Suppressor macrophage treated with lipopolysaccharide for 4 hours (primary cell): ENCODE measurements around the gene SPEN.
"Not testable (repeated sequence)": the region's sequence is repeated elsewhere in the genome, so short reads cannot be mapped to it uniquely, and the experiment has no call there.

Experiments used
- DNase-seq: peaks from one replicate; pipeline ENCODE4 v3.0.0-alpha.2; 2020

SPEN gene

GRCh38 chr1:15900662-15901279 lies 53.3 kb downstream of the SPEN start:
- DNase-seq: no peak

- DNase-seq: no peak
Measured at GRCh38 chr1:15902882-15903281, 55.4 kb downstream of the SPEN start.

- DNase-seq: no peak
Measured at GRCh38 chr1:15908597-15908996, 61.1 kb downstream of the SPEN start.

DNA sequence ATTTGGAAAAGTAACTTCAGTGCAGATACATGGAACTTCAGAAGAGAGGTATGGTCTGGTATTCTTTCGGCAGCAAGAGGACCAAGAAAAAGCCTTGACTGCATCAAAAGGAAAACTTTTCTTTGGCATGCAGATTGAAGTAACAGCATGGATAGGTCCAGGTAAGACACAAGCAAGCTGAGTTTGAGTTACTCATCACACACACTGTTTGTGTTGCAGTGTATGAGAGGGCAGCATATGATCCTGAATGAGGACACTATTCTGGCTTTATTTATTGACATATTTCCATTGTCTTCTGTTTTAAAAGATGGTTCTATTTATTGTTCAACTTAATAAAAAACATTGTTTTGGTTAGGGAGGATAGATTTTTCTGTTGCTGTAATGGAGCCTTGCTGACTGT lies 63.6 kb downstream of the SPEN start:
- no peak for DNase-seq

DNA sequence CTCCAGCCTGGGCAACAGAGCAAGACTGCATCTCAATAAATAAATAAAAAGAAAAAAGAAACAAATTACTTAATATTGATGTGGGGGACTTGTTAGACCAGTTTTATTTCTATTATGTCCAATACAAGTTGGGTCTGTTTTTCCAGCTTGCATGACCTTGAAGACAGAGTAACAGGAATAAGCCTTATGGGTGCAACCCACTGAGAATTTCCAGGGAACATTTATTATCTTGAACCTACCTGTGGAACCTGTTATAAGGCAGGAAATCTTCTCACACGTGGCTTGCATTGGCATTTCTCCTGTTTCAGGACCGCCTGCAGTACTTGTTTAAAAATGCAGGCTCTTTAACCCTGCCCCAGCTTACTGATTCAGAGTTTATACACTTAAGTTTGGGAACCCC lies 64.4 kb downstream of the SPEN start:
- no peak for DNase-seq

GRCh38 chr1:15913607-15914006 lies 66.1 kb downstream of the SPEN start:
- DNase-seq: not testable (repeated sequence)

- DNase-seq: peak; percentile 41
Measured at GRCh38 chr1:15915991-15916390, 68.5 kb downstream of the SPEN start.

DNA sequence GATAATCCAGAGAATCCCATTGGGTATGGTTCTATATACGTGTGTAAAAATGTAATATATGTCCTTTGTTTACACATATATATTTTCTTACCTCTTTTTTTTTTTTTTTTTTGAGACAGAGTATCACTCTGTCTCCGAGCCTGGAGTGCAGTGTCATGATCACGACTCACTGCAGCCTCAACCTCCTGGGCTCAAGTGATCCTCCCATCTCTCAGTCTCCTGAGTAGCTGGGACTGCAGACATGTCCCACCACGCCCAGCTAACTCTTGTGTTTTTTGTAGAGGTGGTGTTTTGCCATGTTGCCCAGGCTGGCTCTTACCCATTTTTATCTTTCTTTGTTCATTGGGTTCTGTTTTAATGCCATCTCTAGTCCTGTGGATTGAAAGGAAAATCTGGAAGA lies 68.9 kb downstream of the SPEN start:
- no peak for DNase-seq

GRCh38 chr1:15916916-15917315 lies 69.4 kb downstream of the SPEN start:
- DNase-seq: no peak

- no peak for DNase-seq
Measured at GRCh38 chr1:15918962-15919715, 71.6 kb downstream of the SPEN start.

- no peak for DNase-seq
Measured at GRCh38 chr1:15923241-15923640, 75.7 kb downstream of the SPEN start.

- not testable (repeated sequence) for DNase-seq
Measured at GRCh38 chr1:15926448-15926847, 78.9 kb downstream of the SPEN start.

GRCh38 chr1:15928971-15929965 lies 81.8 kb downstream of the SPEN start:
- no peak for DNase-seq

DNA sequence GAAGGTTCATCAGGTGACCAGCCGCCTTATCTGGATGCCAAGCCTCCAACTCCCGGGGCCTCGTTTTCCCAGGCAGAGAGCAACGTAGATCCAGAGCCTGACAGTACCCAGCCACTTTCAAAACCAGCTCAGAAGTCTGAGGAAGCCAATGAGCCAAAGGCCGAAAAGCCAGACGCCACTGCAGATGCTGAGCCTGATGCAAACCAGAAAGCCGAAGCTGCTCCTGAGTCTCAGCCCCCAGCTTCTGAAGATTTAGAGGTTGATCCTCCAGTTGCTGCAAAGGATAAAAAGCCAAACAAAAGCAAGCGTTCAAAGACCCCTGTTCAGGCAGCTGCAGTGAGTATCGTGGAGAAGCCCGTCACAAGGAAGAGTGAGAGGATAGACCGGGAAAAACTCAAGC lies 83.9 kb downstream of the SPEN start:
- DNase-seq: no peak

DNA sequence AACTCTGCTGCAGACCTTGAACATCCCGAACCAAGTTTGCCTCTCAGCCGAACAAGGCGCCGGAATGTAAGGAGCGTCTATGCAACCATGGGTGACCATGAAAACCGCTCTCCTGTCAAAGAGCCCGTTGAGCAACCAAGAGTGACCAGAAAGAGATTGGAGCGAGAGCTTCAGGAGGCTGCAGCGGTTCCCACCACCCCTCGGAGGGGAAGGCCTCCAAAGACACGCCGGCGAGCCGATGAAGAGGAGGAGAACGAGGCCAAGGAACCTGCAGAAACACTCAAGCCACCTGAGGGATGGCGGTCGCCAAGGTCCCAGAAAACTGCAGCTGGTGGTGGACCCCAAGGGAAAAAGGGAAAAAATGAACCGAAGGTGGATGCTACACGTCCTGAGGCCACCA lies 84.4 kb downstream of the SPEN start:
- DNase-seq: no peak

DNA sequence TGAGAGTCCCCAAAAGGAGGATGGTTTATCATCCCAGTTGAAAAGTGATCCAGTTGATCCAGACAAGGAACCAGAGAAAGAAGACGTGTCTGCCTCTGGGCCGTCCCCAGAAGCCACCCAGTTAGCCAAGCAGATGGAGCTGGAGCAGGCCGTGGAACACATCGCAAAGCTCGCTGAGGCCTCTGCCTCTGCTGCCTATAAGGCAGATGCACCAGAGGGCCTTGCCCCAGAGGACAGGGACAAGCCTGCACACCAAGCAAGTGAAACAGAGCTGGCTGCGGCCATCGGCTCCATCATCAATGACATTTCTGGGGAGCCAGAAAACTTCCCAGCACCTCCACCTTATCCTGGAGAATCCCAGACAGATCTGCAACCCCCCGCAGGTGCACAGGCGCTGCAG lies 85.1 kb downstream of the SPEN start:
- DNase-seq: no peak

DNA sequence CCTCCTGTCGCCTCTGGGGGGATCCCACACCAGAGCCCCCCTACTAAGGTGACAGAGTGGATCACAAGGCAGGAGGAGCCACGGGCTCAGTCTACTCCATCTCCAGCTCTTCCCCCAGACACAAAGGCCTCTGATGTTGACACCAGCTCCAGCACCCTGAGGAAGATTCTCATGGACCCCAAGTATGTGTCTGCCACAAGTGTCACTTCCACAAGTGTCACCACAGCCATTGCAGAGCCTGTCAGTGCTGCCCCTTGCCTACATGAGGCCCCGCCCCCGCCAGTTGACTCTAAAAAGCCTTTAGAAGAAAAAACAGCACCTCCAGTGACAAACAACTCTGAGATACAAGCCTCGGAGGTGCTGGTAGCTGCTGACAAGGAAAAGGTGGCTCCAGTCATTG lies 86.2 kb downstream of the SPEN start:
- no peak for DNase-seq

DNA sequence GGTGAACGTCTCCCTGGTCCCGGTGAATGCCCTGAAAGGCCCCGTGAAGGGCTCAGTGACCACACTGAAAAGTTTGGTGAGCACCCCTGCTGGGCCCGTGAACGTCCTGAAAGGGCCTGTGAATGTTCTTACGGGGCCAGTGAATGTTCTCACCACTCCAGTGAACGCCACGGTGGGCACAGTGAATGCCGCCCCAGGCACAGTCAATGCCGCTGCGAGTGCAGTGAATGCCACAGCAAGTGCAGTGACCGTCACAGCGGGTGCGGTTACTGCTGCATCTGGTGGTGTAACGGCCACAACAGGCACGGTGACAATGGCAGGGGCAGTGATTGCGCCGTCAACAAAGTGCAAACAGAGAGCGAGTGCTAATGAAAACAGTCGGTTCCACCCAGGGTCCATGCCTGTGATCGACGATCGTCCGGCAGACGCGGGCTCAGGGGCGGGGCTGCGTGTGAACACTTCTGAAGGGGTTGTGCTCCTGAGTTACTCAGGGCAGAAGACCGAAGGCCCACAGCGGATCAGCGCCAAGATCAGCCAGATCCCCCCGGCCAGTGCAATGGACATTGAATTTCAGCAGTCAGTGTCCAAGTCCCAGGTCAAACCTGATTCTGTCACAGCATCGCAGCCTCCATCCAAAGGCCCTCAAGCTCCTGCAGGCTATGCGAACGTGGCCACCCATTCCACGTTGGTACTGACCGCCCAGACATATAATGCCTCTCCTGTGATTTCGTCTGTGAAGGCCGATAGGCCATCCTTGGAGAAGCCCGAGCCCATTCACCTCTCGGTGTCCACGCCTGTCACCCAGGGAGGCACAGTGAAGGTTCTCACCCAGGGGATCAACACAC lies 86.9 kb downstream of the SPEN start:
- DNase-seq: no peak

GRCh38 chr1:15935056-15935950 lies 87.8 kb downstream of the SPEN start:
- DNase-seq: no peak

- no peak for DNase-seq
Measured at GRCh38 chr1:15936025-15936424, 88.5 kb downstream of the SPEN start.

DNA sequence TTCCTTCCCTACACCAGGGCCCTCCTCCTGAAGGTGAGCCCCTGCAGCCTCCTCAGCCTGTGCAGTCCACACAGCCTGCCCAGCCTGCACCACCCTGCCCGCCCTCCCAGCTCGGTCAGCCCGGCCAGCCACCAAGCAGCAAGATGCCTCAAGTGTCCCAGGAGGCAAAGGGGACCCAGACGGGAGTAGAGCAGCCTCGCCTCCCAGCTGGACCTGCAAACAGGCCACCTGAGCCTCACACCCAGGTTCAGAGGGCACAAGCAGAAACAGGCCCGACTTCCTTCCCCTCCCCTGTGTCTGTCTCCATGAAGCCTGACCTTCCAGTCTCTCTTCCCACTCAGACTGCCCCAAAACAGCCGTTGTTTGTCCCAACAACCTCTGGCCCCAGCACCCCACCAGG lies 89.6 kb downstream of the SPEN start:
- DNase-seq: no peak
